HCT116 (cell line): ENCODE results near the gene MAML3. TPM values are rescaled to one million over a fixed set of nuclear protein-coding genes. Genes with fewer than 3 reads are reported as not detected.

Source experiments
- ATAC-seq: fragments of 200-7000 bp; cut with Tn5 transposase; 2 replicates; pipeline ENCODE4 v1.9.1; 2020; ENCODE audit warnings: mild to moderate bottlenecking, moderate library complexity
- BruUV-seq: library from RNA; stranded (reverse); fragments of 400-500 nt; replicated peaks from 2 replicates; lab custom pipeline; 2021; lab: Mats Ljungman, UMichigan
- CTCF ChIA-PET: fragments of 300-600 bp; sonication (Branson Sonifier 250); formaldehyde crosslinking; loops from one replicate; lab custom pipeline; 2021; ENCODE audit warnings: antibody characterized with exemption; lab: Charles Lee
- POLR2A ChIA-PET: fragments of 300-600, 350-600 bp; sonication (Branson Sonifier 250); formaldehyde crosslinking; loops from one replicate; lab custom pipeline; 2021; ENCODE audit warnings: antibody characterized with exemption; lab: Charles Lee
- RAD21 ChIA-PET, 2 experiments: fragments of 300-600 bp; sonication (Branson Sonifier 250); formaldehyde crosslinking; loops; one replicate each; lab custom pipeline; 2023; ENCODE audit warnings: low total read pairs in 2 of 2; ENCODE audit not compliant: uncharacterized antibody in 2 of 2, unreplicated experiment in 2 of 2, low non-redundant PET in 1 of 2; lab: Charles Lee
- DNase-seq: peaks from one replicate; pipeline ENCODE4 v3.0.0-alpha.2; 2010; ENCODE audit warnings: low read depth, low spot score
- H2AFZ ChIP-seq: fragments of 200-600 bp; shearing (Covaris generic), sonication (generic); 2 replicates; pipeline ENCODE4 v1.6.1; 2017; ENCODE audit warnings: low read depth, mixed run types, mixed read lengths, antibody characterized with exemption, low read length; ENCODE audit not compliant: poor library complexity, severe bottlenecking
- H3K27ac ChIP-seq: 2 replicates; pipeline ENCODE4 v1.5.1; 2012; ENCODE audit warnings: low read depth, low read length
- H3K27me3 ChIP-seq: fragments of 200-600 bp; sonication (generic); 2 replicates; pipeline ENCODE4 v1.6.1; 2016; ENCODE audit warnings: mixed run types, low read length, mixed read lengths; ENCODE audit not compliant: insufficient read depth
- H3K36me3 ChIP-seq, 2 experiments: fragments of 200-500 bp in 1 of 2; fragments of 200-600 bp in 1 of 2; sonication (Bioruptor generic) in 1 of 2; sonication (generic) in 1 of 2; 2 replicates each; pipeline versions ENCODE4 v1.5.1 to v1.6.1; 2014 to 2016; ENCODE audit warnings: low read length in 2 of 2, inconsistent platforms in 1 of 2, mixed read lengths in 1 of 2, mixed run types in 1 of 2; ENCODE audit not compliant: insufficient read depth in 2 of 2, control insufficient read depth in 1 of 2
- H3K4me1 ChIP-seq, 2 experiments: fragments of 200-600 bp in 1 of 2; sonication (generic) in 1 of 2; 2 replicates each; pipeline versions ENCODE4 v1.5.1 to v1.6.1; 2012 to 2017; ENCODE audit warnings: low read length in 2 of 2, inconsistent platforms in 1 of 2, mild to moderate bottlenecking in 1 of 2, mixed read lengths in 1 of 2, mixed run types in 1 of 2, moderate library complexity in 1 of 2; ENCODE audit not compliant: insufficient read depth in 2 of 2, control insufficient read depth in 1 of 2
- H3K4me2 ChIP-seq: fragments of 200-600 bp; sonication (generic); 2 replicates; pipeline ENCODE4 v1.6.1; 2017; ENCODE audit warnings: mixed run types, low read length, mixed read lengths
- H3K4me3 ChIP-seq, 2 experiments: fragments of 200-600 bp in 1 of 2; sonication (generic) in 1 of 2; replicated peaks in 1 of 2; 2 replicates each; pipeline ENCODE4 v1.5.1; 2011 to 2016; ENCODE audit warnings: low read length in 2 of 2, control low read depth in 1 of 2, low read depth in 1 of 2, mild to moderate bottlenecking in 1 of 2, mixed read lengths in 1 of 2, mixed run types in 1 of 2
- H3K79me2 ChIP-seq: fragments of 200-600 bp; sonication (generic); 2 replicates; pipeline ENCODE4 v1.6.1; 2017; ENCODE audit warnings: mild to moderate bottlenecking, mixed run types, low read length, moderate library complexity, mixed read lengths; ENCODE audit not compliant: insufficient read depth
- H3K9ac ChIP-seq: fragments of 200-600 bp; sonication (generic); 2 replicates; pipeline ENCODE4 v1.6.1; 2016; ENCODE audit warnings: low read length, mixed read lengths
- H3K9me2 ChIP-seq: fragments of 200-600 bp; sonication (generic), shearing (Covaris generic); 2 replicates; pipeline ENCODE4 v1.6.1; 2017; ENCODE audit warnings: mixed run types, mild to moderate bottlenecking, moderate library complexity; ENCODE audit not compliant: insufficient read depth
- H3K9me3 ChIP-seq, 2 experiments: fragments of 200-500 bp in 1 of 2; fragments of 200-600 bp in 1 of 2; sonication (Bioruptor generic) in 1 of 2; sonication (generic) in 1 of 2; 2 replicates each; pipeline ENCODE4 v1.6.1; 2014 to 2017; ENCODE audit warnings: low read length in 2 of 2, mixed read lengths in 2 of 2, inconsistent platforms in 1 of 2, low read depth in 1 of 2, mild to moderate bottlenecking in 1 of 2, mixed run types in 1 of 2, moderate library complexity in 1 of 2; ENCODE audit not compliant: control insufficient read depth in 1 of 2, insufficient read depth in 1 of 2
- H4K20me1 ChIP-seq: fragments of 200-600 bp; sonication (generic), shearing (Covaris generic); 2 replicates; pipeline ENCODE4 v1.6.1; 2017; ENCODE audit warnings: mixed run types, mild to moderate bottlenecking, moderate library complexity; ENCODE audit not compliant: insufficient read depth
- CBX3 ChIP-seq: IDR thresholded peaks from 2 replicates; pipeline ENCODE4 v1.6.1; 2012; ENCODE audit warnings: low read depth
- CEBPB ChIP-seq: IDR thresholded peaks from 2 replicates; pipeline ENCODE4 v1.6.1; 2012; ENCODE audit warnings: low read depth
- EGR1 ChIP-seq: IDR thresholded peaks from 2 replicates; pipeline ENCODE4 v1.6.1; 2012; ENCODE audit warnings: low read depth
- EZH2phosphoT487 ChIP-seq: fragments of 200-600 bp; IDR thresholded peaks from 2 replicates; pipeline ENCODE4 v1.6.1; 2018; ENCODE audit warnings: antibody characterized with exemption, borderline replicate concordance
- FOSL1 ChIP-seq: IDR thresholded peaks from 2 replicates; pipeline ENCODE4 v1.6.1; 2012; ENCODE audit warnings: low read depth
- POLR2A ChIP-seq: IDR thresholded peaks from 2 replicates; pipeline ENCODE4 v1.7.0; 2011; ENCODE audit warnings: borderline replicate concordance; ENCODE audit not compliant: insufficient read depth, insufficient read length; ENCODE audit errors: extremely low read depth
- RAD21 ChIP-seq: IDR thresholded peaks from 2 replicates; pipeline ENCODE4 v1.6.1; 2012; ENCODE audit warnings: low read depth, mild to moderate bottlenecking
- SRF ChIP-seq: IDR thresholded peaks from 2 replicates; pipeline ENCODE4 v1.6.1; 2012; ENCODE audit warnings: low read depth
- TCF7L2 ChIP-seq: IDR thresholded peaks from 2 replicates; pipeline ENCODE4 v1.7.0; 2011; ENCODE audit warnings: borderline replicate concordance, inconsistent platforms; ENCODE audit not compliant: insufficient read depth, insufficient read length; ENCODE audit errors: extremely low read depth
- YY1 ChIP-seq: IDR thresholded peaks from 2 replicates; pipeline ENCODE4 v1.6.1; 2011; ENCODE audit warnings: low read length, low read depth, moderate library complexity, mild to moderate bottlenecking; ENCODE audit not compliant: insufficient replicate concordance; ENCODE audit errors: extremely low read depth
- ZFX ChIP-seq: fragments of 450-650 bp; IDR thresholded peaks from 2 replicates; pipeline ENCODE4 v1.6.1; 2017
- ZNF274 ChIP-seq: fragments of 200-500 bp; sonication (Bioruptor generic); IDR thresholded peaks from 2 replicates; pipeline ENCODE4 v1.6.1; 2014; ENCODE audit warnings: mild to moderate bottlenecking, low read depth, low read length, inconsistent platforms
- intact Hi-C: fragments of 100-400 bp; cut with micrococcal nuclease; formaldehyde crosslinking; loops from 2 replicates; pipeline ENCODE4 v1.10.0; 2022
- total RNA-seq: library from RNA; stranded (reverse); gene quantifications from one replicate; pipeline ENCODE4 v1.2.1, GENCODE V29; 2021; ENCODE audit not compliant: unreplicated experiment
- TF ChIP-seq, protein P1 (sequence below), 3 experiments: fragments of 200-600 bp in 1 of 3; sonication (generic) in 1 of 3; IDR thresholded peaks in 2 of 3; conservative IDR thresholded peaks in 1 of 3; 2 replicates each; pipeline ENCODE4 v1.5.1; 2012 to 2017; ENCODE audit warnings: low read depth in 2 of 3, low read length in 2 of 3, antibody characterized with exemption in 1 of 3, borderline replicate concordance in 1 of 3, control low read depth in 1 of 3, mild to moderate bottlenecking in 1 of 3, mixed read lengths in 1 of 3, mixed run types in 1 of 3, moderate library complexity in 1 of 3; ENCODE audit not compliant: insufficient read depth in 1 of 3
- TF ChIP-seq, protein P2 (sequence below): IDR thresholded peaks from 2 replicates; pipeline ENCODE4 v1.6.1; 2012; ENCODE audit warnings: low read depth
- TF ChIP-seq, protein P3 (sequence below): IDR thresholded peaks from 2 replicates; pipeline ENCODE4 v1.6.1; 2011; ENCODE audit warnings: mild to moderate bottlenecking, low read length, moderate library complexity; ENCODE audit not compliant: insufficient replicate concordance; ENCODE audit errors: extremely low read depth

Gene MAML3
- total RNA-seq, 1 experiment from 2014 or later, result 3.1 TPM

DNA sequence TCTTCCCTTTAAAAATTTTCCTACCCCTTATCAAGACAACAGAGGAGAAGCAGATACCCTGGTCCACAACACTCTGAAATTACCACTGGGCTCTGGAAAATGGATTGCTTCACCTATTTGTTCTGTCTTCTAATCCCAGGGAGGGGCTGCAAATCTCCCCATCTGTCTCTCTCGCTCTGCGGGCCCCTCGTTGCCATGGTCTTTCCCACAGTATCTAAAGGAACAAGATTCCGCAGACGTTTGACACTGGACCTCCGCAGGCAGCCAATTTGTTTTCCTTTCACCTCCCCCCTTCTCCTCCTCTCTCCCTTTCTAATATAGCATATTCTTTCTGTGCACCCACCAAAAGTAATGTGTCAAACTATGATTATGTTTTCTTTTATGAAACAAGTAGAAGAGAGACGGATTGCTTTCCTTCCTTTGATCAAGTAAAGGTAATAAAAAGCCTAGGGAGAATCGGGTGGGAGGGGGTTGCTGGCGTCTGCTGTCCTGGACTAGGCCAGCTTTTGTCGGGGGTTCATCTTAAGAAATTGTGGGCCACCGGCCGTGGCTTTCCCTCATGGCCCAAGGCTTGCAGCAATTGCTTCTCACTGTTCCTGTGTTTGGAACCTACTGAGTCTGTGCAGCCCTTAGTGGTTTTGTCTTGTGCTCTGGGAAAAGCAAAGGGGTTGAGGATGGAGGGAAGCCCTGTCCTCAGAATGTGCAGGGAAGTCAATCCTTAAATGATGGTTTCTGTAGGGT lies 407.4 kb downstream of the MAML3 start:
- Histone ChIP-seq H3K9me3 (no peaks in the 10 kb centered on the region), H3K27me3 (no peaks in the 10 kb centered on the region), H3K9me2 (no peaks in the 10 kb centered on the region), H3K79me2 (no peaks in the 10 kb centered on the region), H3K36me3 (no peaks in the 10 kb centered on the region), H3K27ac (no peak overlapping the region), H4K20me1 (no peaks in the 10 kb centered on the region), H3K9ac (no peak overlapping the region), H3K4me1 (no peaks in the 10 kb centered on the region), H2AFZ (no peak overlapping the region), H3K4me2 (no peak overlapping the region), H3K4me3 (no peak overlapping the region)
- ChIA-PET CTCF (no interaction called here), RAD21 (no interaction called here), POLR2A (no interaction called here)
- intact Hi-C loops, result no loop called here
- DNase-seq (no peak), ATAC-seq (no peak)
- no peak for TF ChIP-seq CEBPB
- no peak for TF ChIP-seq ZFX
- TF ChIP-seq RAD21, result no peak
- TF ChIP-seq, protein P1, sequence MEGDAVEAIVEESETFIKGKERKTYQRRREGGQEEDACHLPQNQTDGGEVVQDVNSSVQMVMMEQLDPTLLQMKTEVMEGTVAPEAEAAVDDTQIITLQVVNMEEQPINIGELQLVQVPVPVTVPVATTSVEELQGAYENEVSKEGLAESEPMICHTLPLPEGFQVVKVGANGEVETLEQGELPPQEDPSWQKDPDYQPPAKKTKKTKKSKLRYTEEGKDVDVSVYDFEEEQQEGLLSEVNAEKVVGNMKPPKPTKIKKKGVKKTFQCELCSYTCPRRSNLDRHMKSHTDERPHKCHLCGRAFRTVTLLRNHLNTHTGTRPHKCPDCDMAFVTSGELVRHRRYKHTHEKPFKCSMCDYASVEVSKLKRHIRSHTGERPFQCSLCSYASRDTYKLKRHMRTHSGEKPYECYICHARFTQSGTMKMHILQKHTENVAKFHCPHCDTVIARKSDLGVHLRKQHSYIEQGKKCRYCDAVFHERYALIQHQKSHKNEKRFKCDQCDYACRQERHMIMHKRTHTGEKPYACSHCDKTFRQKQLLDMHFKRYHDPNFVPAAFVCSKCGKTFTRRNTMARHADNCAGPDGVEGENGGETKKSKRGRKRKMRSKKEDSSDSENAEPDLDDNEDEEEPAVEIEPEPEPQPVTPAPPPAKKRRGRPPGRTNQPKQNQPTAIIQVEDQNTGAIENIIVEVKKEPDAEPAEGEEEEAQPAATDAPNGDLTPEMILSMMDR (IDR thresholded peaks at IDR 0.05 in 2 of 3, conservative IDR thresholded peaks at IDR 0.05 in 1 of 3; ENCODE audit: borderline replicate concordance in 1 of 3, insufficient read depth in 1 of 3, low read depth in 2 of 3, low read length in 2 of 3), result no peak
- TF ChIP-seq POLR2A, result no peak
- no peak for TF ChIP-seq TCF7L2
- TF ChIP-seq ZNF274, result no peak
- TF ChIP-seq EGR1, result no peak
- TF ChIP-seq SRF, result no peak
- no peak for TF ChIP-seq YY1
- TF ChIP-seq EZH2phosphoT487, result no peak
- TF ChIP-seq, protein P2, sequence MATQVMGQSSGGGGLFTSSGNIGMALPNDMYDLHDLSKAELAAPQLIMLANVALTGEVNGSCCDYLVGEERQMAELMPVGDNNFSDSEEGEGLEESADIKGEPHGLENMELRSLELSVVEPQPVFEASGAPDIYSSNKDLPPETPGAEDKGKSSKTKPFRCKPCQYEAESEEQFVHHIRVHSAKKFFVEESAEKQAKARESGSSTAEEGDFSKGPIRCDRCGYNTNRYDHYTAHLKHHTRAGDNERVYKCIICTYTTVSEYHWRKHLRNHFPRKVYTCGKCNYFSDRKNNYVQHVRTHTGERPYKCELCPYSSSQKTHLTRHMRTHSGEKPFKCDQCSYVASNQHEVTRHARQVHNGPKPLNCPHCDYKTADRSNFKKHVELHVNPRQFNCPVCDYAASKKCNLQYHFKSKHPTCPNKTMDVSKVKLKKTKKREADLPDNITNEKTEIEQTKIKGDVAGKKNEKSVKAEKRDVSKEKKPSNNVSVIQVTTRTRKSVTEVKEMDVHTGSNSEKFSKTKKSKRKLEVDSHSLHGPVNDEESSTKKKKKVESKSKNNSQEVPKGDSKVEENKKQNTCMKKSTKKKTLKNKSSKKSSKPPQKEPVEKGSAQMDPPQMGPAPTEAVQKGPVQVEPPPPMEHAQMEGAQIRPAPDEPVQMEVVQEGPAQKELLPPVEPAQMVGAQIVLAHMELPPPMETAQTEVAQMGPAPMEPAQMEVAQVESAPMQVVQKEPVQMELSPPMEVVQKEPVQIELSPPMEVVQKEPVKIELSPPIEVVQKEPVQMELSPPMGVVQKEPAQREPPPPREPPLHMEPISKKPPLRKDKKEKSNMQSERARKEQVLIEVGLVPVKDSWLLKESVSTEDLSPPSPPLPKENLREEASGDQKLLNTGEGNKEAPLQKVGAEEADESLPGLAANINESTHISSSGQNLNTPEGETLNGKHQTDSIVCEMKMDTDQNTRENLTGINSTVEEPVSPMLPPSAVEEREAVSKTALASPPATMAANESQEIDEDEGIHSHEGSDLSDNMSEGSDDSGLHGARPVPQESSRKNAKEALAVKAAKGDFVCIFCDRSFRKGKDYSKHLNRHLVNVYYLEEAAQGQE, result no peak
- TF ChIP-seq, protein P3, sequence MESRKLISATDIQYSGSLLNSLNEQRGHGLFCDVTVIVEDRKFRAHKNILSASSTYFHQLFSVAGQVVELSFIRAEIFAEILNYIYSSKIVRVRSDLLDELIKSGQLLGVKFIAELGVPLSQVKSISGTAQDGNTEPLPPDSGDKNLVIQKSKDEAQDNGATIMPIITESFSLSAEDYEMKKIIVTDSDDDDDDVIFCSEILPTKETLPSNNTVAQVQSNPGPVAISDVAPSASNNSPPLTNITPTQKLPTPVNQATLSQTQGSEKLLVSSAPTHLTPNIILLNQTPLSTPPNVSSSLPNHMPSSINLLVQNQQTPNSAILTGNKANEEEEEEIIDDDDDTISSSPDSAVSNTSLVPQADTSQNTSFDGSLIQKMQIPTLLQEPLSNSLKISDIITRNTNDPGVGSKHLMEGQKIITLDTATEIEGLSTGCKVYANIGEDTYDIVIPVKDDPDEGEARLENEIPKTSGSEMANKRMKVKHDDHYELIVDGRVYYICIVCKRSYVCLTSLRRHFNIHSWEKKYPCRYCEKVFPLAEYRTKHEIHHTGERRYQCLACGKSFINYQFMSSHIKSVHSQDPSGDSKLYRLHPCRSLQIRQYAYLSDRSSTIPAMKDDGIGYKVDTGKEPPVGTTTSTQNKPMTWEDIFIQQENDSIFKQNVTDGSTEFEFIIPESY, result no peak
- TF ChIP-seq FOSL1, result no peak
- no peak for TF ChIP-seq CBX3
- BruUV-seq, result no TSS peak
